HEK293 (cell line): ENCODE measurements around the gene PCDH12.

Source experiments
- CTCF ChIP-seq: fragments of 450-650 bp; formaldehyde crosslinking; IDR thresholded peaks from 2 replicates; pipeline ENCODE4 v1.5.1; 2016; ENCODE audit warnings: missing biosample characterization, missing genetic modification characterization
- SP3 ChIP-seq: fragments of 450-650 bp; formaldehyde crosslinking; IDR thresholded peaks from 2 replicates; pipeline ENCODE4 v1.5.1; 2016; ENCODE audit warnings: missing biosample characterization, missing genetic modification characterization
- ZBTB21 ChIP-seq: fragments of 450-650 bp; formaldehyde crosslinking; IDR thresholded peaks from 2 replicates; pipeline ENCODE4 v1.5.1; 2017; ENCODE audit warnings: missing biosample characterization, missing genetic modification characterization
- ZBTB44 ChIP-seq: fragments of 450-650 bp; IDR thresholded peaks from 2 replicates; pipeline ENCODE4 v1.5.1; 2018; ENCODE audit warnings: missing biosample characterization, mild to moderate bottlenecking, missing genetic modification characterization
- ZBTB48 ChIP-seq: fragments of 450-650 bp; formaldehyde crosslinking; IDR thresholded peaks from 2 replicates; pipeline ENCODE4 v1.5.1; 2016; ENCODE audit warnings: missing biosample characterization, missing genetic modification characterization
- ZNF274 ChIP-seq, 2 experiments: fragments of 200-500 bp in 1 of 2; fragments of 450-650 bp in 1 of 2; sonication (Bioruptor generic) in 1 of 2; formaldehyde crosslinking in 1 of 2; IDR thresholded peaks; 2 replicates each; pipeline versions ENCODE4 v1.5.1 to v1.6.1; 2014 to 2016; ENCODE audit warnings: borderline replicate concordance in 1 of 2, inconsistent platforms in 1 of 2, low read length in 1 of 2, missing biosample characterization in 1 of 2, missing genetic modification characterization in 1 of 2
- ZNF311 ChIP-seq: fragments of 450-650 bp; formaldehyde crosslinking; IDR thresholded peaks from 2 replicates; pipeline ENCODE4 v1.5.1; 2017; ENCODE audit warnings: missing biosample characterization, missing genetic modification characterization, borderline replicate concordance
- ZNF416 ChIP-seq: fragments of 450-650 bp; formaldehyde crosslinking; IDR thresholded peaks from 2 replicates; pipeline ENCODE4 v1.5.1; 2016; ENCODE audit warnings: missing biosample characterization, missing genetic modification characterization
- ZNF48 ChIP-seq: fragments of 450-650 bp; formaldehyde crosslinking; IDR thresholded peaks from 2 replicates; pipeline ENCODE4 v1.5.1; 2016; ENCODE audit warnings: missing biosample characterization, missing genetic modification characterization
- ZNF561 ChIP-seq: fragments of 450-650 bp; IDR thresholded peaks from 2 replicates; pipeline ENCODE4 v1.5.1; 2018; ENCODE audit warnings: missing biosample characterization, missing genetic modification characterization, borderline replicate concordance
- TF ChIP-seq, protein P1 (sequence below): fragments of 450-650 bp; formaldehyde crosslinking; IDR thresholded peaks from 2 replicates; pipeline ENCODE4 v1.5.1; 2016; ENCODE audit warnings: missing biosample characterization, missing genetic modification characterization
- TF ChIP-seq, protein P2 (sequence below): fragments of 450-650 bp; formaldehyde crosslinking; IDR thresholded peaks from 2 replicates; pipeline ENCODE4 v1.5.1; 2016; ENCODE audit warnings: missing biosample characterization, missing genetic modification characterization

GRCh38 chr5:141944076-141944475 is 13.9 kb downstream of the PCDH12 start:
- no peak for TF ChIP-seq ZBTB21
- no peak for TF ChIP-seq CTCF (tag by site-specific recombination)
- TF ChIP-seq ZNF416 (tag by site-specific recombination): no peak
- TF ChIP-seq ZNF48 (tag by site-specific recombination): no peak
- TF ChIP-seq ZNF274 (IDR thresholded peaks at IDR 0.05; ENCODE audit: low read length): no peak
- TF ChIP-seq ZNF274 (tag by site-specific recombination; IDR thresholded peaks at IDR 0.05; ENCODE audit: borderline replicate concordance): no peak
- TF ChIP-seq, protein P1, sequence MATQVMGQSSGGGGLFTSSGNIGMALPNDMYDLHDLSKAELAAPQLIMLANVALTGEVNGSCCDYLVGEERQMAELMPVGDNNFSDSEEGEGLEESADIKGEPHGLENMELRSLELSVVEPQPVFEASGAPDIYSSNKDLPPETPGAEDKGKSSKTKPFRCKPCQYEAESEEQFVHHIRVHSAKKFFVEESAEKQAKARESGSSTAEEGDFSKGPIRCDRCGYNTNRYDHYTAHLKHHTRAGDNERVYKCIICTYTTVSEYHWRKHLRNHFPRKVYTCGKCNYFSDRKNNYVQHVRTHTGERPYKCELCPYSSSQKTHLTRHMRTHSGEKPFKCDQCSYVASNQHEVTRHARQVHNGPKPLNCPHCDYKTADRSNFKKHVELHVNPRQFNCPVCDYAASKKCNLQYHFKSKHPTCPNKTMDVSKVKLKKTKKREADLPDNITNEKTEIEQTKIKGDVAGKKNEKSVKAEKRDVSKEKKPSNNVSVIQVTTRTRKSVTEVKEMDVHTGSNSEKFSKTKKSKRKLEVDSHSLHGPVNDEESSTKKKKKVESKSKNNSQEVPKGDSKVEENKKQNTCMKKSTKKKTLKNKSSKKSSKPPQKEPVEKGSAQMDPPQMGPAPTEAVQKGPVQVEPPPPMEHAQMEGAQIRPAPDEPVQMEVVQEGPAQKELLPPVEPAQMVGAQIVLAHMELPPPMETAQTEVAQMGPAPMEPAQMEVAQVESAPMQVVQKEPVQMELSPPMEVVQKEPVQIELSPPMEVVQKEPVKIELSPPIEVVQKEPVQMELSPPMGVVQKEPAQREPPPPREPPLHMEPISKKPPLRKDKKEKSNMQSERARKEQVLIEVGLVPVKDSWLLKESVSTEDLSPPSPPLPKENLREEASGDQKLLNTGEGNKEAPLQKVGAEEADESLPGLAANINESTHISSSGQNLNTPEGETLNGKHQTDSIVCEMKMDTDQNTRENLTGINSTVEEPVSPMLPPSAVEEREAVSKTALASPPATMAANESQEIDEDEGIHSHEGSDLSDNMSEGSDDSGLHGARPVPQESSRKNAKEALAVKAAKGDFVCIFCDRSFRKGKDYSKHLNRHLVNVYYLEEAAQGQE: no peak
- no peak for TF ChIP-seq ZBTB48
- no peak for TF ChIP-seq ZBTB44
- TF ChIP-seq ZNF311 (tag by site-specific recombination): no peak
- no peak for TF ChIP-seq ZNF561 (tag by site-specific recombination)
- TF ChIP-seq SP3 (tag by site-specific recombination): no peak
- TF ChIP-seq, protein P2, sequence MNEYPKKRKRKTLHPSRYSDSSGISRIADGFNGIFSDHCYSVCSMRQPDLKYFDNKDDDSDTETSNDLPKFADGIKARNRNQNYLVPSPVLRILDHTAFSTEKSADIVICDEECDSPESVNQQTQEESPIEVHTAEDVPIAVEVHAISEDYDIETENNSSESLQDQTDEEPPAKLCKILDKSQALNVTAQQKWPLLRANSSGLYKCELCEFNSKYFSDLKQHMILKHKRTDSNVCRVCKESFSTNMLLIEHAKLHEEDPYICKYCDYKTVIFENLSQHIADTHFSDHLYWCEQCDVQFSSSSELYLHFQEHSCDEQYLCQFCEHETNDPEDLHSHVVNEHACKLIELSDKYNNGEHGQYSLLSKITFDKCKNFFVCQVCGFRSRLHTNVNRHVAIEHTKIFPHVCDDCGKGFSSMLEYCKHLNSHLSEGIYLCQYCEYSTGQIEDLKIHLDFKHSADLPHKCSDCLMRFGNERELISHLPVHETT: no peak
